ENCODE results near the gene AARS1. TPM values are rescaled to one million over a fixed set of nuclear protein-coding genes. Genes with fewer than 3 reads are reported as not detected.

AARS1 gene
- total RNA-seq, 1 experiment from 2014 or later: 77.0 TPM

Other genes with a start within 250 kb of the AARS1 start
- 3.9 and 6.8 TPM in 2 replicates for gene PDPR, start 175.2 kb downstream of the AARS1 start, total RNA-seq (2014; rRNA removed; shearing (Covaris generic))
- not detected in 2 replicates for gene CLEC18C, start 115.7 kb downstream of the AARS1 start, total RNA-seq (2014; rRNA removed; shearing (Covaris generic))
- gene EXOSC6, start 37.6 kb downstream of the AARS1 start, total RNA-seq (2014; rRNA removed; shearing (Covaris generic)): 32.1 and 35.0 TPM in 2 replicates
- 39.6 and 55.9 TPM in 2 replicates for gene DDX19B, start 9.7 kb upstream of the AARS1 start, total RNA-seq (2014; rRNA removed; shearing (Covaris generic))
- 30.1 and 49.7 TPM in 2 replicates for gene DDX19A, start 57.4 kb upstream of the AARS1 start, total RNA-seq (2014; rRNA removed; shearing (Covaris generic))
- gene ST3GAL2, start 149.6 kb upstream of the AARS1 start, total RNA-seq (2014; rRNA removed; shearing (Covaris generic)): 23.2 and 43.8 TPM in 2 replicates
- gene FCSK, start 165.1 kb upstream of the AARS1 start, total RNA-seq (2014; rRNA removed; shearing (Covaris generic)): 3.4 and 5.3 TPM in 2 replicates
- 78.0 and 94.7 TPM in 2 replicates for gene COG4, start 234.0 kb upstream of the AARS1 start, total RNA-seq (2014; rRNA removed; shearing (Covaris generic))
- 126 and 170 TPM in 2 replicates for gene SF3B3, start 234.3 kb upstream of the AARS1 start, total RNA-seq (2014; rRNA removed; shearing (Covaris generic))